GM12801 (cell line): Measurements from ENCODE around the gene NFATC2.

Experiments used
- CTCF ChIP-seq: IDR thresholded peaks from one replicate; pipeline ENCODE4 v1.5.1; 2011; ENCODE audit warnings: control low read depth; ENCODE audit not compliant: insufficient read length; ENCODE audit errors: extremely low read depth

The NFATC2 gene

GRCh38 chr20:51575486-51575885 is 33.0 kb upstream of the NFATC2 start:
- no peak for TF ChIP-seq CTCF

- TF ChIP-seq CTCF = no peak
Measured at GRCh38 chr20:51574248-51575033, 31.9 kb upstream of the NFATC2 start.

GRCh38 chr20:51573576-51574243 is 31.2 kb upstream of the NFATC2 start:
- TF ChIP-seq CTCF = no peak

- no peak for TF ChIP-seq CTCF
Measured at GRCh38 chr20:51571460-51571794, 28.9 kb upstream of the NFATC2 start.

GRCh38 chr20:51570739-51571459 is 28.4 kb upstream of the NFATC2 start:
- TF ChIP-seq CTCF = no peak

GRCh38 chr20:51569815-51570738 is 27.6 kb upstream of the NFATC2 start:
- TF ChIP-seq CTCF = no peak

GRCh38 chr20:51567622-51568021 is 25.1 kb upstream of the NFATC2 start:
- TF ChIP-seq CTCF = no peak
